B cell (primary cell): ENCODE measurements around the gene PDCD4.

ENCODE experiments used
- EZH2 ChIP-seq: IDR thresholded peaks from 2 replicates; pipeline ENCODE4 v1.6.1; 2012; ENCODE audit warnings: borderline replicate concordance, low read depth, mild to moderate bottlenecking, moderate library complexity, low read length; ENCODE audit not compliant: insufficient read depth, poor library complexity, severe bottlenecking
- TF ChIP-seq, protein P1 (sequence below): fragments of 200-600 bp; IDR thresholded peaks from one replicate; pipeline ENCODE4 v1.8.0; 2022; ENCODE audit warnings: antibody characterized with exemption, mild to moderate bottlenecking

DNA sequence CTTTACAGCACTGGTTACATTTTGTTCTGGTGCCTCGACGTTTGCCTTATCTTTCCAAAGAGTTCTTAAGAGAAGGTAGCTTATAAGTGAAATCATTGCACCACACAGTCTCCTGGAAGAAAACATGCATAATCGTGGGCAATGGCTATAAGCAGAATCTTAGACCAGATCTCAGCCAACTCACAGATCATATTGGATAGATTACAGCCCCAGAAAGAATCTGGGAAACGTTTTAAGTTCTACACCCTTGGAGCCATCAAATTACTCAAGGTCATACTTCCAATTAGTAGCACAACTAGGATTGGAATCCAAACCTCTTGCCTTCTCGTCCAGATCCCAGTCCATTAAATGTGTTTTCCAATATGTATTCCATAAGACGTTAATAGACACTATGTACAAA is 8.8 kb upstream of the PDCD4 start:
- TF ChIP-seq, protein P1, sequence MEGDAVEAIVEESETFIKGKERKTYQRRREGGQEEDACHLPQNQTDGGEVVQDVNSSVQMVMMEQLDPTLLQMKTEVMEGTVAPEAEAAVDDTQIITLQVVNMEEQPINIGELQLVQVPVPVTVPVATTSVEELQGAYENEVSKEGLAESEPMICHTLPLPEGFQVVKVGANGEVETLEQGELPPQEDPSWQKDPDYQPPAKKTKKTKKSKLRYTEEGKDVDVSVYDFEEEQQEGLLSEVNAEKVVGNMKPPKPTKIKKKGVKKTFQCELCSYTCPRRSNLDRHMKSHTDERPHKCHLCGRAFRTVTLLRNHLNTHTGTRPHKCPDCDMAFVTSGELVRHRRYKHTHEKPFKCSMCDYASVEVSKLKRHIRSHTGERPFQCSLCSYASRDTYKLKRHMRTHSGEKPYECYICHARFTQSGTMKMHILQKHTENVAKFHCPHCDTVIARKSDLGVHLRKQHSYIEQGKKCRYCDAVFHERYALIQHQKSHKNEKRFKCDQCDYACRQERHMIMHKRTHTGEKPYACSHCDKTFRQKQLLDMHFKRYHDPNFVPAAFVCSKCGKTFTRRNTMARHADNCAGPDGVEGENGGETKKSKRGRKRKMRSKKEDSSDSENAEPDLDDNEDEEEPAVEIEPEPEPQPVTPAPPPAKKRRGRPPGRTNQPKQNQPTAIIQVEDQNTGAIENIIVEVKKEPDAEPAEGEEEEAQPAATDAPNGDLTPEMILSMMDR, result no peak
- TF ChIP-seq EZH2, result no peak
